Peyer's patch (tissue), 4 donors: ENCODE measurements around the gene THOC6.

Source experiments
- CTCF ChIP-seq, 6 experiments: fragments of 450-650 bp in 4 of 6; fragments of 200-600 bp in 2 of 6; sonication (generic) in 1 of 6; IDR thresholded peaks; one replicate each; pipeline ENCODE4 v1.5.1; 2017 to 2019; ENCODE audit warnings: antibody characterized with exemption in 6 of 6, mild to moderate bottlenecking in 3 of 6, moderate library complexity in 1 of 6
- POLR2A ChIP-seq, 2 donors: fragments of 450-650 bp; IDR thresholded peaks; one replicate each; pipeline ENCODE4 v1.5.1; 2017; ENCODE audit warnings: antibody characterized with exemption in 2 of 2, mild to moderate bottlenecking in 2 of 2, moderate library complexity in 2 of 2

DNA sequence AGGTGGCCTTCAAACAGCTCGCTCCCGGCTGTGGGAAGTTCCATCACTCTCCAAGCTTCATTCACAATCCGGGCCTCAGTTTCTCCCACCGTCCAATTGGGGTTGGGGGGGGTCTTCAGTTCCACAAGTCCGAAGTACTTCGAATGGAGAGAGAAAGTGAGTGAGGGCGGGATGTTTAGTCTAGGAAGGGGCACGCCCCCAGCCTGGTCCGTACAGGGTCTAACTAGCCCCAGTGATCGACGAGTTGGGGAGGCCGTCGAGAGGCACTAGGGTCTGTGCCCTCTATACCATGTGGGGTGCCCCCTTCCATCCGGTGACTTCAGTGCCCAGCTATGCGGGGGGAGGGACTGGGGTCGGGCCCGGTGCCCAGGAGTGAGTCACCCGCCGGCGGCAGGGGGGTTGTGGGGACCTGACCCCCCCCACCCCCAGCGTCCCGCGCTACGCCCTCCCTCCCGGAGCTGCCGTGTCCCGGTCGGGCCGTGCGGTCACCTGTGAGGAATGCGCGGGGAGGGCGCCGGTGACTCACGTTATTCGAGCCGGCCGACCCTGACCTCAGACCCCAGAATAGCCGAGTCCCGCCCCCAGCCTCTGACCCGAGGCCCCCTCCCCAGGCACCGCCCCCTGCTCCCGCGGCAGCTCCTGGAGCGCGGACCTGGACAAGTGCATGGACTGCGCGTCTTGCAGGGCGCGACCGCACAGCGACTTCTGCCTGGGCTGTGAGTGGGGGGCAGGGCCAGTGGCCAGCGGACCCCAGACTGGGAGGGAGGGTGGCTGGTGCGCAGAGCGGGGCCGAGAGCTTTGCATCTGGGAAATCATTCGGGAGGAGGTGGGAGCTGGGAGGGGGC, 3.0 kb upstream of the THOC6 start:
- no peak for TF ChIP-seq CTCF (IDR thresholded peaks at IDR 0.05)
- peak in 1 of 2 donors; percentile 2 for TF ChIP-seq POLR2A (IDR thresholded peaks at IDR 0.05)
